ENCODE results near the gene TSPEAR.

The TSPEAR gene

GRCh38 chr21:44723177-44724131 lies 12.1 kb upstream of the TSPEAR start:
- in situ Hi-C loops (cut with HindIII; ENCODE audit: low sequenced_read_pairs) = no loop called here

- in situ Hi-C loops (cut with HindIII; ENCODE audit: low sequenced_read_pairs) = no loop called here
Measured at GRCh38 chr21:44722731-44723130, 11.4 kb upstream of the TSPEAR start.

DNA sequence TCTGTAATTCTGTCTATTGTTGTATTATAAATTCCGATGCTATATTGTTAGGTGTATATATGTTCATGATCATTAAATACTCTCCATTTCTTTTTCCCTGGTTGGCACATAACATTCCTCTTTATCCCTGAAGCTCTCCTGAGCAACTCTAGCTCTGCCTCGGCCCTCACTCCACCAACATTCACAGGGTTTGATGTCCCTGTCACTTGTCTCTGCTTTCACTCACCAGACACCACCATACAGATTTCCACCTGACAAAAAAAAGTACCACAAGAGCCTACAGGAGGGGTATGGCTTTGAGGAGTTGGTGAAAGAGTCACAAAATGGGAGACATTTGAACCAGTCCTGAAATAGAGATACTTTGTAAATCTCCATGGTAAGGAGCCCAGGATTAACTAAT lies 8.8 kb upstream of the TSPEAR start:
- in situ Hi-C loops (cut with HindIII; ENCODE audit: low sequenced_read_pairs) = no loop called here

GRCh38 chr21:44718571-44718970 lies 7.2 kb upstream of the TSPEAR start:
- in situ Hi-C loops (cut with HindIII; ENCODE audit: low sequenced_read_pairs) = no loop called here

DNA sequence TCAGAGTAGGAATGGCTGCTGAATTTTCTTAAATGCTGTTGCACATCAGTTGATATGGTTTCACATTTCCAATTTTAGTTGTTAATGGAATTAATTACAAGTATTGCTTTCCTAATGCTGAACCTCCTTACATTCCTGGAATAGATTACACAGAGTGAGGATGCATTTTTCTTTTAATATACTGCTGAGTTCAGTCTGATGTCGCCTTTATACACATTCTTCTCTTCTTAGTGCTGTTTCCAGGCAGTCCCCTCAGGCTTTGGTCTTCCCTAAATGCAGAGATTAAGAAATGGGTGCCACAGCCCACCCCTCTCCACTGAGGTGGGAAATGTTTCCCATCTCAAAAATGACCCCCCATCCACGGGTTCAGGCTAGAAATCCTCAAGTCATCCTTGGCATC lies 6.7 kb upstream of the TSPEAR start:
- in situ Hi-C loops (cut with HindIII; ENCODE audit: low sequenced_read_pairs) = no loop called here

DNA sequence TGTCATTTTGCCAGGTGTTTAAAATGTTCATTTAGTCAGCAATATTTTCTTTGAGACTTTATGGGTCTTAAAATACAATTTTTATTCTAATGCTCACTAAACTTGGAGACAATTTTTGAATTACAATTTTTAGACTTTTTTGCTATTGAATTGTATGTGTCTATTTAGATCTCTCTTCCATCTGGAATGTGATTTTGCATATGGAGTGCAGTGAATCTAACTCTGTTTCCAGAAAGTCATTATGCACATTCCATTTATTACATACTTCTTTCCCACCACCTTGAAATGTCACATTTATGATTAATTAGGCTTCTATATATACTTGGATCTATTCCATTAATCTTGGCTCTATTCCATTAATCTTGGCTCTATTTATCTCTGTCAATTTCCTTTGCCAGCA lies 5.6 kb upstream of the TSPEAR start:
- in situ Hi-C loops (cut with HindIII; ENCODE audit: low sequenced_read_pairs) = no loop called here

- in situ Hi-C loops (cut with HindIII; ENCODE audit: low sequenced_read_pairs) = no loop called here
Measured at GRCh38 chr21:44714905-44715304, 3.5 kb upstream of the TSPEAR start.

- in situ Hi-C loops (cut with HindIII; ENCODE audit: low sequenced_read_pairs) = no loop called here
Measured at GRCh38 chr21:44713846-44714245, 2.5 kb upstream of the TSPEAR start.

DNA sequence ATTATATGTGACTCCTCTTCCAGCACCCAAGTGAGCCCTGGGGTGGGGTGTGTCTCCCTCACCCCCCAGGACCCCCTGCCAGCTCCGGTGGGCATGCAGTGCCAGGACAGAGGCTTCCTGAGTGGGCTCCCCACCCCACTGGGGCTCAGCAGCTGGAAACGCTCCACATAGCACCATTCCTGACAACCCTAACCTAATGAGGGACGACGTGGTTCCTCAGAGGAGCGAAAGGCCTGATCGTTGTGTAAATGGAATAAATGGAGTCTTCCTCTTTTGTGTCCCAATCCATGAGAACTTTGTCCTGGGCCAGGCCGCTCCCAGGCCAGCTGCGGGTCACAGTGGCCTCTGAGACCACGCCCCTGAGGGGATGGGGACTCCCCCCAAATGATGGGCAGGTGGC lies 1.8 kb upstream of the TSPEAR start:
- in situ Hi-C loops (cut with HindIII; ENCODE audit: low sequenced_read_pairs) = no loop called here

DNA sequence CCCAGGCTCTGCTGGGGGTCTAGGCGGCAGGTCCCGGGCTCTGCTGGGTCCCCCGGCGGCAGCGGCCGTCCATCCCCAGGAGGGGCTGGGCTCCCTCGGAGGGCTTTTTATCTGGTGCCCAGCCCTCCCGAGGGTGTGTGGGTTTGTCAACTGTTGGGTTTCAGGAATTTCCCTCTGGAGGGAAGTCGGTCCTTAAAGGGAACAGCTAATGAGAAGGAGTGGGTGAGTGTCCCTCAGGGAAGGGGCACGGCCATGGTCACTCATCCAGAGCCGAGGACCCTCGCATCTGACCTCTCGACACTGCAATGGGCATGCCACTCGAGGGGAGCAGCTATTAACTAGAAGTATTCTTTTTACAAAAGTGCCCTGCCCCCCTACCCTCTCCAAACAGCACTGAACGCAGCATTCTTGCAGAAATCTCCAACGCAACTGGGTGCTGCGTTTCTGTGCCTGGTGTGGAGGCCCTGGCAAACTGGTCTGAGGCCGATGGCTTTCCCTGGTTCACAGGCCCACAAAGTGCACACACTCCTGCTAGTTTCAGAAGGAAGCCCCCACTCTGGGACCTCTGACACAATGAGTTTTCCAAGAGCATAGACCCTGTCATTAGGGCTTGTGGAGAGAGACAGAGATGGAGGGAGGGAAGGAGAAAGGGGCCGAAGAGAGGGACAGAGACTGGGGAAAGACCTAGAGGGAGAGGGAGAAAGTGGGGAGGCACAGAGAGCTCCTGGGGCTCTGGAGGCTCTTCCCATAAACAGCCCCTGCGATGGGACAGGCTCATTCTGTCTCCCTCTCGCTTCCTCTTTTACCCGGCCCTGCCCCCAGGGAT lies 1.0 kb upstream of the TSPEAR start:
- in situ Hi-C loops (cut with HindIII; ENCODE audit: low sequenced_read_pairs) = no loop called here

DNA sequence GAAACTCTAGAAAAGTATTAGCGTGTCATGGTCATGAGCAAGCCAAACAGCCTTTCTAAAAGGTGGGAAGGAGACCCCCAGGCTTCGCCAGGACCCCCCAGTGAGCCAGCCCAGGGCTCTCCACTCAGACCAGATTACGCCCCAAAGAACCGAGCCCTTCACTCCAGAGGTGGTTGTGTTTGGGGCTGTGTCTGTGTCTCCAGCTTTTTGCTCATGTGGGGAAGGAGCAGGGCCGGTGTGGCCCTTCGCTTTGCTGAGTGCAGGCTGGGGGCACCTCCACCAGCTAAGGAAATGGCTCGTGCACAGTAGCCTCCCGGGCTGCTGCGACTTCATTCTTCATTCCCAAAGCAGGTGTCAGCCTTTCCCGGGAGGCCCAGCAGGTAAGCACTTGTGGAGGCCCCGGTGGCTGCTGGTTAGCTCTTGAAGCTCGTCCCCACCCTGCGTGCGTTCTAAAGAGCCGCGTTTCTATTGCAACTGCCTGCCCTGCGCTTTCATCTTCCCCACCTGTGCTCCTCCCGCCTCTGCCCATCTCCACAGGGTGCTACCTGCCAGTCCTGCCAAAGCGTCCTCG lies 531 bp downstream of the TSPEAR start:
- in situ Hi-C loops (cut with HindIII; ENCODE audit: low sequenced_read_pairs) = no loop called here

- in situ Hi-C loops (cut with HindIII; ENCODE audit: low sequenced_read_pairs) = no loop called here
Measured at GRCh38 chr21:44710294-44710665, 1.1 kb downstream of the TSPEAR start.

DNA sequence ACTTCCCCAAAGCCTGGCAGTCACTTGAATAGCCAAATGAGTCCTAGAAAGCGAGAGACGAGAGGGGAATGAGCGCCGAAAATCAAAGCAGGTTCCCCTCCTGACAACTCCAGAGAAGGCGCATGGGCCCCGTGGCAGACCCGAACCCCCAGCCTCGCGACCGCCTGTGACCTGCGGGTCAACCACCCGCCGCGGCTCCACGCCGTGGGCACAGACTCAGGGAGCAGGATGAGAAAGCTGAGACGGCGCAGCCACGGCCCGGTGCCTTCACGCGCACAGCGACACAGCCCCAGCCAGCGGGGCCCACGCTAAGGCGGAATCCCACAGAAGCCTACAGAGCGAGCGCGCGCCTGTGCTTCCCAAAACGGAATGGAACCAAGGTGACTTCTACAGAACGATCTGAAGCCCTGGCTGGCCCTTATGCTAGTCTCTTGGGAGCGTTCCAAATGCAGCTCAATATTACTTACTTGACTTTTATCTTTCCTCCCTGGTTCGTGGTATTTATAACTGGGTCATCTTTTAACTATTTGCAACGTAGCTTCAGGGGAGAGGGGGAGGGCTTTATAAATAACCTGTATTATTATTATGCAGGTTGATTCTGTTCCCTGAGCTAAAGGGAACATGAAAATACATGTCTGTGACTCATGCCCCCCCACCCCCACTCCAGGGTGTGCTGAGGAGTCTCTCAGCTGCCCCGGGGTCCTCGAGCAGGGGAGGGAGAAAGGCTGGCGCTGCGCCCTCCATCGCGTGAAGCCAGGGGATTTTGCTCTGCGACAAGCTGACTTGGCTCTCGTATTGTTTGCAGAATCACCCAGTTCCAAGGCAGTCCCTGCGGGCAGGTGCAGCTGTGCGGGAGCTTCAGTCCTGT lies 1.7 kb downstream of the TSPEAR start:
- in situ Hi-C loops (cut with HindIII; ENCODE audit: low sequenced_read_pairs) = no loop called here

- in situ Hi-C loops (cut with HindIII; ENCODE audit: low sequenced_read_pairs) = no loop called here
Measured at GRCh38 chr21:44708866-44709425, 2.4 kb downstream of the TSPEAR start.

GRCh38 chr21:44708213-44708865 lies 3.0 kb downstream of the TSPEAR start:
- in situ Hi-C loops (cut with HindIII; ENCODE audit: low sequenced_read_pairs) = no loop called here

GRCh38 chr21:44706706-44707581 lies 4.4 kb downstream of the TSPEAR start:
- in situ Hi-C loops (cut with HindIII; ENCODE audit: low sequenced_read_pairs) = no loop called here

GRCh38 chr21:44706026-44706705 lies 5.2 kb downstream of the TSPEAR start:
- in situ Hi-C loops (cut with HindIII; ENCODE audit: low sequenced_read_pairs) = no loop called here

DNA sequence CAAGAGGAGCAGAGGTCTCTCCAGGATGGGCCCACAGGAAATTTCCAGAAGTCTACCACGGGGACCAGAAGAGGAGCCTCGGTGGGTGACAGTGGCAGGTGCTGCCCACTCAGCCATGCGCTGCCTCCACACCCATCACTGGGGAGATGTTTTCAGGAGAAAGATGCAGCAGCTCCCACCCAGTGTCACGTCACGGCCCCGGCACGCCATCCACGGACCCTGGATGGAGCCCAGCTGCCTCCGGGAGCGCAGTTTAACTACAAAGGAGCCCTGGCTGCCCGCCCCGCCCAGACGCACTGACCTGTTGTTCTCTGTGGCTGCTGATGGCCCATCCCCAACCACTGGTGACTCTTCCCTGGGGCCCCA lies 6.8 kb downstream of the TSPEAR start:
- in situ Hi-C loops (cut with HindIII; ENCODE audit: low sequenced_read_pairs) = no loop called here

All from DLD1 (cell line).